Activated naive CD4-positive, alpha-beta T cell (primary cell): ENCODE results near the gene MED1.

Source experiments
- DNase-seq, 4 experiments: peaks; one replicate each; lab custom pipeline; 2025; lab: John Stamatoyannopoulos, UW

Gene MED1

GRCh38 chr17:39360537-39360936, 90.5 kb downstream of the MED1 start:
- DNase-seq: no peak

- no peak for DNase-seq
These were observed 91.1 kb downstream of the MED1 start for GRCh38 chr17:39359994-39360393.

- DNase-seq: no peak
These were observed 93.1 kb downstream of the MED1 start for GRCh38 chr17:39357986-39358385.

GRCh38 chr17:39357488-39357887, 93.6 kb downstream of the MED1 start:
- no peak for DNase-seq
